HEK293 (cell line): ENCODE results near the gene IPO11.

Experiments
- EGR2 ChIP-seq: fragments of 450-650 bp; formaldehyde crosslinking; IDR thresholded peaks from 2 replicates; pipeline ENCODE4 v1.5.1; 2016; ENCODE audit warnings: low read depth, missing biosample characterization, missing genetic modification characterization
- GLI4 ChIP-seq: fragments of 450-650 bp; formaldehyde crosslinking; IDR thresholded peaks from 2 replicates; pipeline ENCODE4 v1.5.1; 2016; ENCODE audit warnings: missing biosample characterization, missing genetic modification characterization
- GLIS1 ChIP-seq: fragments of 450-650 bp; formaldehyde crosslinking; IDR thresholded peaks from 2 replicates; pipeline ENCODE4 v1.5.1; 2016; ENCODE audit warnings: missing biosample characterization, missing genetic modification characterization
- IKZF3 ChIP-seq: fragments of 450-650 bp; IDR thresholded peaks from 2 replicates; pipeline ENCODE4 v1.5.0; 2018; ENCODE audit warnings: missing biosample characterization, mild to moderate bottlenecking, missing genetic modification characterization, moderate library complexity
- PATZ1 ChIP-seq: fragments of 450-650 bp; formaldehyde crosslinking; IDR thresholded peaks from 2 replicates; pipeline ENCODE4 v1.5.1; 2016; ENCODE audit warnings: missing biosample characterization, missing genetic modification characterization
- PRDM4 ChIP-seq: fragments of 450-650 bp; formaldehyde crosslinking; IDR thresholded peaks from 2 replicates; pipeline ENCODE4 v1.5.1; 2017; ENCODE audit warnings: missing biosample characterization, missing genetic modification characterization
- PRDM6 ChIP-seq: fragments of 450-650 bp; formaldehyde crosslinking; IDR thresholded peaks from 2 replicates; pipeline ENCODE4 v1.5.1; 2017; ENCODE audit warnings: missing biosample characterization, missing genetic modification characterization
- SP7 ChIP-seq: fragments of 450-650 bp; formaldehyde crosslinking; IDR thresholded peaks from 2 replicates; pipeline ENCODE4 v1.5.1; 2016; ENCODE audit warnings: missing biosample characterization, missing genetic modification characterization
- ZBTB48 ChIP-seq: fragments of 450-650 bp; formaldehyde crosslinking; IDR thresholded peaks from 2 replicates; pipeline ENCODE4 v1.5.1; 2016; ENCODE audit warnings: missing biosample characterization, missing genetic modification characterization
- ZBTB7A ChIP-seq: fragments of 450-650 bp; formaldehyde crosslinking; IDR thresholded peaks from 2 replicates; pipeline ENCODE4 v1.5.1; 2016; ENCODE audit warnings: low read depth, missing biosample characterization, missing genetic modification characterization
- ZFHX2 ChIP-seq: fragments of 450-650 bp; formaldehyde crosslinking; conservative IDR thresholded peaks from 2 replicates; pipeline ENCODE4 v1.5.1; 2016; ENCODE audit warnings: missing biosample characterization, missing genetic modification characterization
- ZNF10 ChIP-seq: fragments of 450-650 bp; formaldehyde crosslinking; IDR thresholded peaks from 2 replicates; pipeline ENCODE4 v1.5.1; 2017; ENCODE audit warnings: missing biosample characterization, missing genetic modification characterization
- ZNF138 ChIP-seq: fragments of 450-650 bp; formaldehyde crosslinking; IDR thresholded peaks from 2 replicates; pipeline ENCODE4 v1.5.1; 2016; ENCODE audit warnings: missing biosample characterization, missing genetic modification characterization, borderline replicate concordance
- ZNF184 ChIP-seq: fragments of 450-650 bp; IDR thresholded peaks from 2 replicates; pipeline ENCODE4 v1.5.1; 2018; ENCODE audit warnings: missing biosample characterization, mild to moderate bottlenecking, missing genetic modification characterization
- ZNF202 ChIP-seq: fragments of 450-650 bp; formaldehyde crosslinking; IDR thresholded peaks from 2 replicates; pipeline ENCODE4 v1.5.1; 2016; ENCODE audit warnings: missing biosample characterization, missing genetic modification characterization, borderline replicate concordance
- ZNF23 ChIP-seq: fragments of 450-650 bp; formaldehyde crosslinking; IDR thresholded peaks from 2 replicates; pipeline ENCODE4 v1.5.1; 2016; ENCODE audit warnings: missing biosample characterization, missing genetic modification characterization, borderline replicate concordance
- ZNF239 ChIP-seq: fragments of 450-650 bp; formaldehyde crosslinking; IDR thresholded peaks from 2 replicates; pipeline ENCODE4 v1.5.1; 2016; ENCODE audit warnings: missing biosample characterization, missing genetic modification characterization
- ZNF341 ChIP-seq: fragments of 450-650 bp; formaldehyde crosslinking; IDR thresholded peaks from 2 replicates; pipeline ENCODE4; 2016; ENCODE audit warnings: low read depth, missing biosample characterization, missing genetic modification characterization
- ZNF394 ChIP-seq: fragments of 450-650 bp; formaldehyde crosslinking; IDR thresholded peaks from 2 replicates; pipeline ENCODE4 v1.5.1; 2016; ENCODE audit warnings: missing biosample characterization, missing genetic modification characterization, mild to moderate bottlenecking, moderate library complexity, borderline replicate concordance
- ZNF501 ChIP-seq: fragments of 450-650 bp; formaldehyde crosslinking; IDR thresholded peaks from 2 replicates; pipeline ENCODE4 v1.5.1; 2016; ENCODE audit warnings: missing biosample characterization, missing genetic modification characterization
- ZNF544 ChIP-seq: fragments of 450-650 bp; formaldehyde crosslinking; IDR thresholded peaks from 2 replicates; pipeline ENCODE4 v1.5.0; 2017; ENCODE audit warnings: missing biosample characterization, missing genetic modification characterization
- ZNF596 ChIP-seq: fragments of 450-650 bp; IDR thresholded peaks from 2 replicates; pipeline ENCODE4 v1.5.0; 2018; ENCODE audit warnings: missing biosample characterization, mild to moderate bottlenecking, missing genetic modification characterization, moderate library complexity
- ZNF837 ChIP-seq: fragments of 450-650 bp; formaldehyde crosslinking; IDR thresholded peaks from 2 replicates; pipeline ENCODE4 v1.5.1; 2016; ENCODE audit warnings: missing biosample characterization, missing genetic modification characterization
- TF ChIP-seq, protein P1 (sequence below): fragments of 450-650 bp; formaldehyde crosslinking; IDR thresholded peaks from 2 replicates; pipeline ENCODE4 v1.5.0; 2017; ENCODE audit warnings: missing biosample characterization, missing genetic modification characterization, borderline replicate concordance
- TF ChIP-seq, protein P2 (sequence below): fragments of 450-650 bp; formaldehyde crosslinking; IDR thresholded peaks from 2 replicates; pipeline ENCODE4 v1.5.1; 2017; ENCODE audit warnings: missing biosample characterization, mild to moderate bottlenecking, missing genetic modification characterization, moderate library complexity
- TF ChIP-seq, protein P3 (sequence below): fragments of 450-650 bp; formaldehyde crosslinking; IDR thresholded peaks from 2 replicates; pipeline ENCODE4 v1.5.1; 2016; ENCODE audit warnings: missing biosample characterization, missing genetic modification characterization

IPO11 gene

GRCh38 chr5:62412549-62413329 lies at the start of gene IPO11 (continued):
- TF ChIP-seq ZBTB48 (peak; percentile 54; the same call in 1 of the 2 replicates), EGR2 (tag by site-specific recombination) (peak; percentile 97), ZNF10 (tag by site-specific recombination) (peak; percentile 73), GLIS1 (tag by site-specific recombination) (no peak), ZNF501 (tag by site-specific recombination) (peak; percentile 92), ZNF239 (no peak), IKZF3 (tag by site-specific recombination) (no peak), ZNF341 (tag by site-specific recombination) (no peak; the same call in 1 of the 2 replicates), ZNF837 (tag by site-specific recombination) (no peak), ZFHX2 (tag by site-specific recombination) (peak; percentile 95), ZNF202 (tag by site-specific recombination) (no peak), ZNF394 (tag by site-specific recombination) (no peak), ZBTB7A (tag by site-specific recombination) (no peak), PRDM4 (tag by site-specific recombination) (no peak), ZNF596 (tag by site-specific recombination) (no peak), ZNF184 (no peak), SP7 (tag by site-specific recombination) (peak; percentile 73), PATZ1 (tag by site-specific recombination) (no peak), ZNF138 (tag by site-specific recombination) (no peak), ZNF544 (tag by site-specific recombination) (no peak), ZNF23 (no peak), GLI4 (0 out of 2 replicates have a peak, but pooled peaks have one; percentile 39), PRDM6 (tag by site-specific recombination) (no peak)
- TF ChIP-seq, protein P1, sequence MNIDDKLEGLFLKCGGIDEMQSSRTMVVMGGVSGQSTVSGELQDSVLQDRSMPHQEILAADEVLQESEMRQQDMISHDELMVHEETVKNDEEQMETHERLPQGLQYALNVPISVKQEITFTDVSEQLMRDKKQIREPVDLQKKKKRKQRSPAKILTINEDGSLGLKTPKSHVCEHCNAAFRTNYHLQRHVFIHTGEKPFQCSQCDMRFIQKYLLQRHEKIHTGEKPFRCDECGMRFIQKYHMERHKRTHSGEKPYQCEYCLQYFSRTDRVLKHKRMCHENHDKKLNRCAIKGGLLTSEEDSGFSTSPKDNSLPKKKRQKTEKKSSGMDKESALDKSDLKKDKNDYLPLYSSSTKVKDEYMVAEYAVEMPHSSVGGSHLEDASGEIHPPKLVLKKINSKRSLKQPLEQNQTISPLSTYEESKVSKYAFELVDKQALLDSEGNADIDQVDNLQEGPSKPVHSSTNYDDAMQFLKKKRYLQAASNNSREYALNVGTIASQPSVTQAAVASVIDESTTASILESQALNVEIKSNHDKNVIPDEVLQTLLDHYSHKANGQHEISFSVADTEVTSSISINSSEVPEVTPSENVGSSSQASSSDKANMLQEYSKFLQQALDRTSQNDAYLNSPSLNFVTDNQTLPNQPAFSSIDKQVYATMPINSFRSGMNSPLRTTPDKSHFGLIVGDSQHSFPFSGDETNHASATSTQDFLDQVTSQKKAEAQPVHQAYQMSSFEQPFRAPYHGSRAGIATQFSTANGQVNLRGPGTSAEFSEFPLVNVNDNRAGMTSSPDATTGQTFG (tag by site-specific recombination), result no peak
- TF ChIP-seq, protein P2, sequence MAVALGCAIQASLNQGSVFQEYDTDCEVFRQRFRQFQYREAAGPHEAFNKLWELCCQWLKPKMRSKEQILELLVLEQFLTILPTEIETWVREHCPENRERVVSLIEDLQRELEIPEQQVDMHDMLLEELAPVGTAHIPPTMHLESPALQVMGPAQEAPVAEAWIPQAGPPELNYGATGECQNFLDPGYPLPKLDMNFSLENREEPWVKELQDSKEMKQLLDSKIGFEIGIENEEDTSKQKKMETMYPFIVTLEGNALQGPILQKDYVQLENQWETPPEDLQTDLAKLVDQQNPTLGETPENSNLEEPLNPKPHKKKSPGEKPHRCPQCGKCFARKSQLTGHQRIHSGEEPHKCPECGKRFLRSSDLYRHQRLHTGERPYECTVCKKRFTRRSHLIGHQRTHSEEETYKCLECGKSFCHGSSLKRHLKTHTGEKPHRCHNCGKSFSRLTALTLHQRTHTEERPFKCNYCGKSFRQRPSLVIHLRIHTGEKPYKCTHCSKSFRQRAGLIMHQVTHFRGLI, result no peak; the same call in 1 of the 2 replicates
- TF ChIP-seq, protein P3, sequence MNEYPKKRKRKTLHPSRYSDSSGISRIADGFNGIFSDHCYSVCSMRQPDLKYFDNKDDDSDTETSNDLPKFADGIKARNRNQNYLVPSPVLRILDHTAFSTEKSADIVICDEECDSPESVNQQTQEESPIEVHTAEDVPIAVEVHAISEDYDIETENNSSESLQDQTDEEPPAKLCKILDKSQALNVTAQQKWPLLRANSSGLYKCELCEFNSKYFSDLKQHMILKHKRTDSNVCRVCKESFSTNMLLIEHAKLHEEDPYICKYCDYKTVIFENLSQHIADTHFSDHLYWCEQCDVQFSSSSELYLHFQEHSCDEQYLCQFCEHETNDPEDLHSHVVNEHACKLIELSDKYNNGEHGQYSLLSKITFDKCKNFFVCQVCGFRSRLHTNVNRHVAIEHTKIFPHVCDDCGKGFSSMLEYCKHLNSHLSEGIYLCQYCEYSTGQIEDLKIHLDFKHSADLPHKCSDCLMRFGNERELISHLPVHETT, result peak; percentile 82
